ENCODE measurements around the gene BRF1. TPM values are rescaled to one million over a fixed set of nuclear protein-coding genes. Genes with fewer than 3 reads are reported as not detected.
A peak's percentile ranks its signal among the peaks of the same experiment; 100 is the strongest.

BRF1 gene
- total RNA-seq, 1 experiment from 2014 or later = 41.2 TPM

GRCh38 chr14:105247715-105248367 is 53.0 kb downstream of the BRF1 start:
- Histone ChIP-seq H2AFZ (ENCODE audit: low read depth, low read length, poor library complexity, severe bottlenecking) (no peak overlapping the region), H3K4me3 (replicated peaks in 1 of 2; ENCODE audit: low read depth in 1 of 2, low read length in 2 of 2) (peak overlapping the region; percentile 55 to 71), H3K27me3 (ENCODE audit: insufficient read depth, low read length) (no peaks in the 10 kb centered on the region), H3K27ac (ENCODE audit: low read depth, low read length) (peak overlapping the region; percentile 93), H3K36me3 (ENCODE audit: control insufficient read depth in 1 of 2, insufficient read depth in 2 of 2, low read length in 2 of 2) (peaks cover 2 to 10% of the 10 kb centered on the region in 2 experiments; a peak in 3 of 4 replicates), H3K4me1 (ENCODE audit: control insufficient read depth in 1 of 2, insufficient read depth in 2 of 2, low read length in 2 of 2) (peaks cover 8 to 17% of the 10 kb centered on the region in 2 experiments; a peak in 3 of 4 replicates), H3K9me2 (ENCODE audit: insufficient read depth) (no peaks in the 10 kb centered on the region), H3K4me2 (ENCODE audit: low read length) (peak overlapping the region; percentile 100), H3K9me3 (ENCODE audit: control insufficient read depth in 1 of 2, insufficient read depth in 1 of 2, low read depth in 1 of 2, low read length in 2 of 2) (no peaks in the 10 kb centered on the region), H3K9ac (ENCODE audit: low read length) (peak overlapping the region; percentile 83), H4K20me1 (ENCODE audit: insufficient read depth) (no peaks in the 10 kb centered on the region), H3K79me2 (ENCODE audit: insufficient read depth, low read length) (peaks cover 68% of the 10 kb centered on the region)
- ATAC-seq = no peak; the same call in 1 of the 2 replicates
- POLR2A ChIA-PET = interaction anchor here (0.7 kb wide), 1 partner anchor 53 kb away, joined by 3 read pairs; the partner anchor contains the start of gene BRF1
- intact Hi-C loops (cut with micrococcal nuclease) = no loop called here
- TF ChIP-seq RAD21 (IDR thresholded peaks at IDR 0.05; ENCODE audit: low read depth) = no peak
- TF ChIP-seq, protein P1, sequence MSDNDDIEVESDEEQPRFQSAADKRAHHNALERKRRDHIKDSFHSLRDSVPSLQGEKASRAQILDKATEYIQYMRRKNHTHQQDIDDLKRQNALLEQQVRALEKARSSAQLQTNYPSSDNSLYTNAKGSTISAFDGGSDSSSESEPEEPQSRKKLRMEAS (IDR thresholded peaks at IDR 0.05) = peak; percentile 42; the same call in 1 of the 2 replicates
- no peak for DNase-seq (ENCODE audit: low read depth, low spot score)
- RAD21 ChIA-PET (ENCODE audit: low non-redundant PET in 1 of 2, low total read pairs in 2 of 2, uncharacterized antibody in 2 of 2, unreplicated experiment in 2 of 2) = no interaction called here
- CTCF ChIA-PET = interaction anchor here (0.9 to 2.1 kb wide), 2 partner anchors 12 to 104 kb away, joined by 5 to 8 read pairs; no protein-coding TSS in a partner anchor
- BruUV-seq (replicated peaks) = no TSS peak

DNA sequence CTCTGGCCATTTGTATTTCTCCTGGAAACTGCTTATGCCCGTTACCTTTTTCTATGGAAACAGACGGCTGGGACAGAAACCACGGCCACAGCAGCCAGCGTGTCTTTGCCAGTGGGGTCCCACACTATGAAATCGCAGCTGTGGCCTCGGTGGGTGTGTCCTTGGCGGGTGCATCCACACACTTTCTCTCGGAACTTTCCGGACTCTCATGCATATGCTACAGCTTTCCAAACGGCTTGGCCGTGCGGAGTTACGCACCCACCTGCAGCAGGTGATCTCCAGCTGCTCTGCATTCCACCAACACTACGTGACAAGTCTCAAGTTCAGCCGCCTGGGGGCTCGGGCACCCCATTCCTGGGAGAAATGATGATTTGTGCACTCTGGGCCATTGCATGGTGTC is 53.8 kb downstream of the BRF1 start:
- DNase-seq (ENCODE audit: low read depth, low spot score) (no peak), ATAC-seq (no peak)
- peak overlapping the region; percentile 93; the same call in 1 of the 2 replicates for H3K27ac ChIP-seq (ENCODE audit: low read depth, low read length)
- BruUV-seq (replicated peaks) = TSS peak; percentile 37
- intact Hi-C loops (cut with micrococcal nuclease) = no loop called here
- H3K27me3 ChIP-seq (ENCODE audit: insufficient read depth, low read length) = no peaks in the 10 kb centered on the region
- H3K36me3 ChIP-seq (ENCODE audit: control insufficient read depth in 1 of 2, insufficient read depth in 2 of 2, low read length in 2 of 2) = peaks cover 2 to 10% of the 10 kb centered on the region in 2 experiments; a peak in 3 of 4 replicates
- no peak overlapping the region for H3K9ac ChIP-seq (ENCODE audit: low read length)
- POLR2A ChIA-PET = no interaction called here
- no peak overlapping the region for H3K4me2 ChIP-seq (ENCODE audit: low read length)
- no peaks in the 10 kb centered on the region for H4K20me1 ChIP-seq (ENCODE audit: insufficient read depth)
- TF ChIP-seq REST (IDR thresholded peaks at IDR 0.05; ENCODE audit: low read depth) = no peak
- RAD21 ChIA-PET (ENCODE audit: low non-redundant PET in 1 of 2, low total read pairs in 2 of 2, uncharacterized antibody in 2 of 2, unreplicated experiment in 2 of 2) = no interaction called here
- H3K4me1 ChIP-seq (ENCODE audit: control insufficient read depth in 1 of 2, insufficient read depth in 2 of 2, low read length in 2 of 2) = peaks cover 8 to 17% of the 10 kb centered on the region in 2 experiments; a peak in 3 of 4 replicates
- no peak overlapping the region for H3K4me3 ChIP-seq (replicated peaks in 1 of 2; ENCODE audit: low read depth in 1 of 2, low read length in 2 of 2)
- no peaks in the 10 kb centered on the region for H3K9me2 ChIP-seq (ENCODE audit: insufficient read depth)
- H2AFZ ChIP-seq (ENCODE audit: low read depth, low read length, poor library complexity, severe bottlenecking) = no peak overlapping the region
- CTCF ChIA-PET = no interaction called here
- peaks cover 76% of the 10 kb centered on the region for H3K79me2 ChIP-seq (ENCODE audit: insufficient read depth, low read length)
- no peaks in the 10 kb centered on the region for H3K9me3 ChIP-seq (ENCODE audit: control insufficient read depth in 1 of 2, insufficient read depth in 1 of 2, low read depth in 1 of 2, low read length in 2 of 2)

Data from HCT116 (cell line).